Smooth muscle cell of the pulmonary artery (primary cell): ENCODE data around the gene TTC27. TPM values are rescaled to one million over a fixed set of nuclear protein-coding genes. Genes with fewer than 3 reads are reported as not detected.

Source experiments
- total RNA-seq: library from RNA; depleted of rRNA; stranded (reverse); fragments of >200 nt; gene quantifications from 2 replicates; pipeline ENCODE4 v1.2.3, GENCODE V29; 2014

The TTC27 gene
- total RNA-seq = 18.5 and 25.6 TPM in 2 replicates

GRCh38 chr2:32627814-32628579 is at the start of gene TTC27:
Gene TTC27, plus strand, starts transcription at chr2:32628050. Its CDS starts 243 bp downstream, at chr2:32628293.

